Heart left ventricle (tissue), 16 donors: ENCODE results near the gene RARRES1. TPM values are rescaled to one million over a fixed set of nuclear protein-coding genes. Genes with fewer than 3 reads are reported as not detected.
A peak's percentile ranks its signal among the peaks of the same experiment; 100 is the strongest.

ENCODE experiments used
- ATAC-seq, 4 donors: fragments of 200-7000 bp; cut with Tn5 transposase; one replicate each; pipeline ENCODE4 v1.9.1; 2020 to 2022; ENCODE audit warnings: moderate library complexity in 4 of 4, mild to moderate bottlenecking in 3 of 4, moderate number of reproducible peaks in 1 of 4
- DNase-seq, 5 donors: peaks; one replicate each; pipeline ENCODE4 v3.0.0-alpha.2; 2020
- H3K27ac ChIP-seq, 12 donors: fragments of 200-600 bp; sonication (generic) in 4 of 12; one replicate each; pipeline versions ENCODE4 v1.5.0 to v1.8.0; 2016 to 2022; ENCODE audit warnings: mild to moderate bottlenecking in 2 of 12
- H3K27me3 ChIP-seq, 9 donors: fragments of 200-600 bp; sonication (generic) in 2 of 9; one replicate each; pipeline versions ENCODE4 v1.5.1 to v1.8.0; 2016 to 2022; ENCODE audit warnings: mild to moderate bottlenecking in 3 of 9
- H3K36me3 ChIP-seq, 9 donors: fragments of 200-600 bp; sonication (generic) in 2 of 9; one replicate each; pipeline versions ENCODE4 v1.5.0 to v1.8.0; 2018 to 2022; ENCODE audit warnings: mild to moderate bottlenecking in 2 of 9
- H3K4me1 ChIP-seq, 12 donors: fragments of 200-600 bp; sonication (generic) in 4 of 12; one replicate each; pipeline versions ENCODE4 v1.5.0 to v1.8.0; 2016 to 2022; ENCODE audit warnings: mild to moderate bottlenecking in 3 of 12
- H3K4me3 ChIP-seq, 12 donors: fragments of 200-600 bp; sonication (generic) in 4 of 12; one replicate each; pipeline versions ENCODE4 v1.5.0 to v1.8.0; 2017 to 2022; ENCODE audit warnings: mild to moderate bottlenecking in 9 of 12, moderate library complexity in 4 of 12
- H3K9me3 ChIP-seq, 12 donors: fragments of 200-600 bp; sonication (generic) in 4 of 12; one replicate each; pipeline versions ENCODE4 v1.5.0 to v1.8.0; 2016 to 2022; ENCODE audit warnings: mild to moderate bottlenecking in 1 of 12
- CTCF ChIP-seq, 12 donors: fragments of 200-600 bp; sonication (generic) in 4 of 12; IDR thresholded peaks; one replicate each; pipeline versions ENCODE4 v1.5.0 to v1.8.0; 2018 to 2022; ENCODE audit warnings: antibody characterized with exemption in 12 of 12, mild to moderate bottlenecking in 5 of 12
- POLR2A ChIP-seq, 2 donors: fragments of 450-650 bp; IDR thresholded peaks; one replicate each; pipeline ENCODE4 v1.6.1; 2017; ENCODE audit warnings: antibody characterized with exemption in 2 of 2, mild to moderate bottlenecking in 2 of 2, moderate library complexity in 2 of 2
- WGBS, 4 donors: extraction: QIAGEN DNeasy Blood & Tissue Kit in 2 of 4; methylation state at CpG; one replicate each; pipeline versions ENCODE4 v1.1.5 to v1.1.7; 2013 to 2018; 5-methylcytosine and 5-hydroxymethylcytosine counted together
- intact Hi-C, 10 donors: fragments of 100-400 bp; cut with DNase I; formaldehyde crosslinking; loops; one replicate each; pipeline versions ENCODE4 v1.11.1 to v1.14.2; 2022
- polyA plus RNA-seq, 2 donors: library from polyadenylated mRNA; stranded (reverse); fragments of 200-250 nt; gene quantifications; one replicate each; pipeline ENCODE4 v1.2.3, GENCODE V29; 2013
- total RNA-seq, 9 donors: library from RNA; depleted of rRNA in 2 of 9; stranded (reverse); fragments of >200 nt in 2 of 9; fragmentation: NEBNext Ultra II Directional in 3 of 9; extraction: Animal tissue kit (Norgen Biotek cat#: 25700) in 3 of 9; gene quantifications; one replicate each; pipeline versions ENCODE4 v1.1.0 to v1.2.4, GENCODE V29; 2016 to 2023
- donor health status: ischemic (EF 13 %, LVEDD 7.1; RV severe dilation, severe dysfunction).
- donor health status: healthy with polysubstance abuse.
- donor health status: DM: no; HTN: yes; CAD: no.
- donor health status: DM: no; HTN: no; CAD: no.
- donor health status: ischemic (EF 25% LVEDD 6.9; RV normal size, moderate dysfunction).
- donor health status: ischemic (EF 25% LVEDD 5.7; RV mildly dilated, moderate dysfunction).
- donor health status: healthy.
- donor health status: DM: yes; HTN: yes; CAD: no.
- donor health status: ischemic (EF 35%, LVEDD 5.7; RV mildly dilated, moderate dysfunction).
- donor health status: nonischemic (EF 11% LVEDD 7.7; RV severe dilation, severe dysfunction).
- donor health status: DM: yes; HTN: yes; CAD: no.
- donor health status: PGD.
- donor health status: ischemic (EF 29% LVEDD 5.4; RV normal size, mild dysfunction).
- donor health status: nonischemic (EF 23%, LVEDD 6.1; RV moderate dilation, normal function).

RARRES1 gene
- total and polyA plus RNA-seq, 11 donors, result 0.63 to 69.4 (median 3.6) TPM

- WGBS, 4 donors, result 44 to 63% (median 57%) methylated on average over 4 of the region's 4 CpGs
- peaks cover 6 to 33% (median 21%) of the 10 kb centered on the region in 12 donors for H3K4me1 ChIP-seq
- H3K27ac ChIP-seq, result peak overlapping the region in 3 of 12 donors; percentile 17 to 34 (median 17)
- no peaks in the 10 kb centered on the region for H3K27me3 ChIP-seq
- H3K36me3 ChIP-seq, result peaks cover 0 to 92% (median 85%) of the 10 kb centered on the region in 9 donors
- TF ChIP-seq POLR2A (IDR thresholded peaks at IDR 0.05) (no peak), CTCF (IDR thresholded peaks at IDR 0.05) (no peak)
- ATAC-seq, result peak in 3 of 4 donors; percentile 67 to 84 (median 80)
- intact Hi-C loops, result loop anchor here in 6 of 10 donors (5.0 to 10.0 kb wide), 5 partner anchors 75 to 153 kb away; partner anchors contain the start of genes MLF1 (in 2 of the 6) and MFSD1 (in 1 of the 6)
- H3K9me3 ChIP-seq, result no peaks in the 10 kb centered on the region
- peak in 1 of 5 donors; percentile 33 for DNase-seq
- H3K4me3 ChIP-seq, result no peak overlapping the region
Observed at GRCh38 chr3:158649791-158650190, 82.5 kb downstream of the RARRES1 start.

Other genes starting within 250 kb of the RARRES1 start
- 100 to 1,000 TPM in 6 of 9 donors, 10 to 100 TPM in 3; 64.9 to 258 (median 123) TPM for gene MLF1, start 161.3 kb downstream of the RARRES1 start, total RNA-seq
- gene MLF1, start 161.3 kb downstream of the RARRES1 start, polyA plus RNA-seq, result 10 to 100 TPM; 85.6 to 93.5 TPM
- gene GFM1, start 87.9 kb downstream of the RARRES1 start, total RNA-seq, result 10 to 100 TPM; 49.0 to 77.7 (median 50.9) TPM
- gene GFM1, start 87.9 kb downstream of the RARRES1 start, polyA plus RNA-seq, result 10 to 100 TPM; 15.7 to 45.4 TPM
- gene LXN, start 59.8 kb downstream of the RARRES1 start, total RNA-seq, result 10 to 100 TPM in 2 of 9 donors, 1 to 10 TPM in 7; 2.3 to 21.8 (median 3.5) TPM
- 1 to 10 TPM; 3.3 to 5.6 TPM for gene LXN, start 59.8 kb downstream of the RARRES1 start, polyA plus RNA-seq
- 10 to 100 TPM; 19.2 to 71.4 (median 35.7) TPM for gene MFSD1, start 69.6 kb upstream of the RARRES1 start, total RNA-seq
- 10 to 100 TPM in 1 of 2 donors, 1 to 10 TPM in 1; 9.6 to 41.4 TPM for gene MFSD1, start 69.6 kb upstream of the RARRES1 start, polyA plus RNA-seq